GM12891 (cell line): Measurements from ENCODE around the gene GSX1.

Source experiments
- PAX5 ChIP-seq: IDR thresholded peaks from 2 replicates; pipeline ENCODE4 v1.6.1; 2011; ENCODE audit warnings: low read length, moderate library complexity, mild to moderate bottlenecking; ENCODE audit not compliant: insufficient read depth, severe bottlenecking
- POLR2A ChIP-seq: IDR thresholded peaks from 2 replicates; pipeline ENCODE4 v1.6.1; 2011; ENCODE audit warnings: low read depth, low read length, control low read depth
- POLR2AphosphoS5 ChIP-seq: IDR thresholded peaks from 2 replicates; pipeline ENCODE4 v1.6.1; 2011; ENCODE audit warnings: low read depth, low read length, control low read depth
- POU2F2 ChIP-seq: IDR thresholded peaks from 2 replicates; pipeline ENCODE4 v1.6.1; 2011; ENCODE audit warnings: low read depth, mild to moderate bottlenecking, control low read depth, low read length, moderate library complexity
- SPI1 ChIP-seq: IDR thresholded peaks from 2 replicates; pipeline ENCODE4 v1.6.1; 2011; ENCODE audit warnings: low read depth, low read length, control low read depth
- TAF1 ChIP-seq: IDR thresholded peaks from 2 replicates; pipeline ENCODE4 v1.6.1; 2011; ENCODE audit warnings: low read depth, low read length, control low read depth

- TF ChIP-seq POU2F2: no peak
- no peak for TF ChIP-seq POLR2AphosphoS5
- no peak for TF ChIP-seq POLR2A
- no peak for TF ChIP-seq TAF1
- TF ChIP-seq SPI1: no peak
- TF ChIP-seq PAX5: no peak
These were observed 26.6 kb upstream of the GSX1 start for GRCh38 chr13:27765650-27766049.
